SH-SY5Y (cell line): ENCODE results near the gene NTM.

ENCODE experiments used
- GATA2 ChIP-seq: IDR thresholded peaks from 2 replicates; pipeline ENCODE4 v1.6.1; 2011; ENCODE audit warnings: mild to moderate bottlenecking, low read depth, low read length
- GATA3 ChIP-seq: IDR thresholded peaks from 2 replicates; pipeline ENCODE4 v1.6.1; 2011; ENCODE audit warnings: low read depth, mild to moderate bottlenecking, low read length, moderate library complexity

DNA sequence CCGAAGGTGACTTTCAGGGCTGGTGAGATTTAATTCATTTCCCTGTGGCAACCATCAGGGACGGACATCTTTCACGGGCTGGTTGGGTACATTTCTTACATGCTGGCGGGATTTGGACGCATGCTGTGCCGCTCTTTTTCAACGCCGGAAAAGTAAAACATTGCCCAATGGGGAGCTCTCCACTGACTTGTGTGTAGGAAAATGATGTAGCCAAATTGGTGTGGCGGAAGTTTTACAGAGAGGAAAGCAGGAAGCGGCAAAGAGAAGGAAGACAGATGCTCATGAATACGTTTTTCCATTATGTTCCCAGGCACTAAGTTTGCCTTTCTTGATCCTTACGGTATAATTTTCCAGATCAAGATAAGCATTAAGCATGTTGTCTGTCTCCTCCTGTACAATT lies 375.8 kb downstream of the NTM start:
- no peak for TF ChIP-seq GATA2
- no peak for TF ChIP-seq GATA3
